A549 treated with AZD2906 at 1 μM for 4 hours (cell line): ENCODE results near the gene HNRNPLL. TPM values are rescaled to one million over a fixed set of nuclear protein-coding genes. Genes with fewer than 3 reads are reported as not detected.

Experiments used
- total RNA-seq: library from RNA; stranded (reverse); fragments of 200-300 nt; extraction: Qiagen RNA extraction; gene quantifications from 5 replicates; pipeline ENCODE4 v1.2.3, GENCODE V29; 2022

HNRNPLL gene
- total RNA-seq = 20.7 to 27.2 TPM (median 25.5 TPM) in 5 replicates

GRCh38 chr2:38602732-38603401, at the start of gene HNRNPLL:
Gene HNRNPLL, minus strand, starts transcription at chr2:38602928. Its CDS starts 302 bp downstream, at chr2:38602626.

Other genes starting within 250 kb of the HNRNPLL start
- 44.5 to 68.2 TPM (median 48.5 TPM) in 5 replicates for gene ATL2, start 225.7 kb downstream of the HNRNPLL start, total RNA-seq
- 13.5 to 19.9 TPM (median 15.3 TPM) in 5 replicates for gene GALM, start 63.2 kb upstream of the HNRNPLL start, total RNA-seq
- gene SRSF7, start 148.4 kb upstream of the HNRNPLL start, total RNA-seq = 297 to 391 TPM (median 335 TPM) in 5 replicates
- 36.5 to 38.7 TPM (median 38.2 TPM) in 5 replicates for gene GEMIN6, start 175.3 kb upstream of the HNRNPLL start, total RNA-seq